Hematopoietic multipotent progenitor cell treated with erythropoietin and hydrocortisone succinate and interleukin-3 and kit ligand, for 6 days (in vitro differentiated cells): ENCODE results near the gene CCDC88A.
"Not testable (repeated sequence)": the region's sequence is repeated elsewhere in the genome, so short reads cannot be mapped to it uniquely, and the experiment has no call there.

Source experiments
- DNase-seq: peaks from one replicate; pipeline ENCODE4 v3.0.0-alpha.2; 2015

Gene CCDC88A

GRCh38 chr2:55419679-55420438 lies at the start of gene CCDC88A:
Gene CCDC88A (minus strand): TSS chr2:55419856. CDS start chr2:55419079, 777 bp downstream.
- peak; percentile 94 for DNase-seq

- DNase-seq: no peak
Observed at GRCh38 chr2:55461679-55462078, 42.0 kb upstream of the CCDC88A start.

GRCh38 chr2:55460562-55460961 lies 40.9 kb upstream of the CCDC88A start:
- no peak for DNase-seq

- DNase-seq: no peak
Observed at GRCh38 chr2:55459714-55460274, 40.1 kb upstream of the CCDC88A start.

- DNase-seq: peak; percentile 37
Observed at GRCh38 chr2:55459279-55459678, 39.6 kb upstream of the CCDC88A start.

GRCh38 chr2:55454121-55454520 lies 34.5 kb upstream of the CCDC88A start:
- no peak for DNase-seq

- no peak for DNase-seq
Observed at GRCh38 chr2:55452879-55453278, 33.2 kb upstream of the CCDC88A start.

GRCh38 chr2:55451699-55452098 lies 32.0 kb upstream of the CCDC88A start:
- no peak for DNase-seq

- DNase-seq: not testable (repeated sequence)
Observed at GRCh38 chr2:55450014-55450413, 30.4 kb upstream of the CCDC88A start.

- not testable (repeated sequence) for DNase-seq
Observed at GRCh38 chr2:55442045-55442760, 22.5 kb upstream of the CCDC88A start.

GRCh38 chr2:55441280-55441892 lies 21.7 kb upstream of the CCDC88A start:
- no peak for DNase-seq

GRCh38 chr2:55439101-55439397 lies 19.4 kb upstream of the CCDC88A start:
- no peak for DNase-seq

GRCh38 chr2:55438391-55439100 lies 18.9 kb upstream of the CCDC88A start:
- DNase-seq: no peak

GRCh38 chr2:55437515-55438390 lies 18.1 kb upstream of the CCDC88A start:
- no peak for DNase-seq

GRCh38 chr2:55431982-55432627 lies 12.4 kb upstream of the CCDC88A start:
- peak; percentile 69 for DNase-seq

GRCh38 chr2:55430211-55430975 lies 10.7 kb upstream of the CCDC88A start:
- DNase-seq: no peak

- no peak for DNase-seq
Observed at GRCh38 chr2:55428258-55428657, 8.6 kb upstream of the CCDC88A start.

GRCh38 chr2:55425431-55425831 lies 5.8 kb upstream of the CCDC88A start:
- DNase-seq: peak; percentile 77

- DNase-seq: no peak
Observed at GRCh38 chr2:55422876-55423665, 3.4 kb upstream of the CCDC88A start.

GRCh38 chr2:55421326-55421725 lies 1.7 kb upstream of the CCDC88A start:
- DNase-seq: no peak
